ENCODE data around the gene SH2D5.
"Not testable (repeated sequence)": the region's sequence is repeated elsewhere in the genome, so short reads cannot be mapped to it uniquely, and the experiment has no call there.

SH2D5 gene

DNA sequence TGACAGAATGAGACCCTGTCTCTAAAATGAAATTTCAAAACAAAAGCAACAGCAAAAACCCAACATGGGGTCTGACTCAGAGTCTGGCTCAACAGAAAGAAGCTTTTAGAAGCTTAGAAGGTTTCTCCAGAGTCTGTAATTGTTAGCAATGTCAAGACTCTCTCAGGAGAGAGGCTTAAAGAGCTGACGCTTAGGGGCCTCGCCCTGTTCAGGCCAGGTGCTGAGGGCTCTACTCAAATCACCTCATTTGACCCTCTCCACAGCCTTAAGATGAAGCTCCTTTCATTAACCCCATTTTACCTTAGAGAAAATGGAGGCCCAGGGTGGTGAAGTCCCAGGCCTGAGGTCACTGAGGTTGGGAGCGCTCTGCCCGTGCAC is 9.4 kb downstream of the SH2D5 start:
- H3K9me3 Mint-ChIP-seq, result no peaks in the 10 kb centered on the region

DNA sequence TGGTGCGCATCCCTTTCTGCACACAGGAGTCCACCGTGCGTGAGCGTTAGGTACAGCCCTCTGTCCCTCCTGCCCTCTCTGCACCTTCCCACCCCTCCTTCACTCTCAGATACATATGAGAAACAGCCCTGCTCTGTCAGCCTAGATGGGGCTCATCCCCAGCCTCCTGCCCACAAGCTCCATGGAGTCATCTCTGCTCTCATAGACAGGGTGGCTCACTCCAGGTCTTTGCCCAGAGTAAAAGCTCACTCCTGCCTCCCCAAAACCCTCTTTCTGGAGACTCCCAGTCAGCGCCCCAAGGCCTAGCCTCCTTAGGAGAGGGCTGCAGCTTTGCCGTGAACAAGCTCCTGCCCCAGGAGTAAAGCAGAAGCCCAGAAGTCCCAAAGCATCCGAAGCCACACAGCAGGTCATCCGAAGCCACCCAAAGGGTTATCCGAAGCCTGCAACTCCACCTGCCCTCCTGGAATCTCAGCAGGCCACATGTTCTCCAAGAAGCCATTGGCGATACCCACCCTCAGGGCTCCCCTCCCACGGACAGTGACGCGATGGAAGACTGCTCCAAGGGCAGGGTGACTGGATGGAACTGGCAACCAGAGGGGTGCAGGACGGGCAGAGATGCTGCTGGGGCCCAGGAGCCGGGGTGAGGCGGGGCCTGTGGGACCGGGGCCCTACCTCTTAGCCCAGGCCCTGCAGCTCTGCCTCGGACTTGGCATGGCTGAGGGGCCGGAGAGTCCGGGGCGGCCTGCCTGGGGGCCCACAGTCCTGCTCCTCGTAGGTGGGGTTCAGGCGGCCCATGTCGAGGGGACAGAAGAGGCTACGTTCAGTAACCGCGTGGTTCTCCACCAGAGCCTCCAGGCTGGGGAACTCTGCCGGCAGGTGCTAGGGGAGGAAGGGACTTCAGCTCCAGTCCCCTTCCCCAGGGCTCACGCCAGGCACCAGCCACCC is 11.1 kb downstream of the SH2D5 start:
- H3K36me3 Mint-ChIP-seq, result no peaks in the 10 kb centered on the region
- peaks cover 26% of the 10 kb centered on the region for H3K27me3 Mint-ChIP-seq
- peaks cover 5% of the 10 kb centered on the region for H3K4me1 Mint-ChIP-seq
- no peak for ATAC-seq
- no peaks in the 10 kb centered on the region for H3K9me3 Mint-ChIP-seq
- no peak overlapping the region for H3K27ac Mint-ChIP-seq
- no peak overlapping the region for H3K4me3 Mint-ChIP-seq

More for the DNA sequence above, 9.4 kb downstream of the SH2D5 start:
- H3K27ac Mint-ChIP-seq, result no peak overlapping the region
- H3K36me3 Mint-ChIP-seq, result no peaks in the 10 kb centered on the region
- H3K4me3 Mint-ChIP-seq, result no peak overlapping the region
- H3K27me3 Mint-ChIP-seq, result peaks cover 18% of the 10 kb centered on the region
- no peak for ATAC-seq
- peaks cover 2% of the 10 kb centered on the region for H3K4me1 Mint-ChIP-seq

DNA sequence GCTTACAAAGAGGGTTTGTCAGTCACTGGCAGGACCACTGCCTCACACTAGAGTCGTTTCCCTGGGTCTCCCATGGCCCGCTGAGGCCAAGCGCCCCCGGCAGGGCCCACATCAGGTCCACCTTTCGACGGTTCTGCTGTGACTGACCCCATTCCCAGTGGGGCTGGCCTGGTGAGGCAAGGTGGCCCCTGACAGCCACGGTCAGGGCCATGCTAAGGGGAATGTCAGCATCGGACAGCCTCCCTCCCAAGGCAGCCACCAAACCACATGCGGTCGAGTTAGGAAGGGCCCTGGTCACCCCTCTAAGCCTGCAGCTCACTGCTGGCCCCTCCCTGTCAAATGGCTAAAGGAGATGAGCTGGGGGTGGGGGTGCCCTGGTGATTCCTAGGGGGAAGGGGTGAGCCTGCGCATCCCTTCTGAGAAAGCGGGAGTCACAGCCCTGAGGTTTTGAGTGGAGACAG is 11.8 kb downstream of the SH2D5 start:
- no peak for ATAC-seq
- H3K36me3 Mint-ChIP-seq, result no peaks in the 10 kb centered on the region
- peaks cover 33% of the 10 kb centered on the region for H3K27me3 Mint-ChIP-seq
- no peaks in the 10 kb centered on the region for H3K9me3 Mint-ChIP-seq
- no peak overlapping the region for H3K4me3 Mint-ChIP-seq
- no peak overlapping the region for H3K27ac Mint-ChIP-seq
- peaks cover 5% of the 10 kb centered on the region for H3K4me1 Mint-ChIP-seq

DNA sequence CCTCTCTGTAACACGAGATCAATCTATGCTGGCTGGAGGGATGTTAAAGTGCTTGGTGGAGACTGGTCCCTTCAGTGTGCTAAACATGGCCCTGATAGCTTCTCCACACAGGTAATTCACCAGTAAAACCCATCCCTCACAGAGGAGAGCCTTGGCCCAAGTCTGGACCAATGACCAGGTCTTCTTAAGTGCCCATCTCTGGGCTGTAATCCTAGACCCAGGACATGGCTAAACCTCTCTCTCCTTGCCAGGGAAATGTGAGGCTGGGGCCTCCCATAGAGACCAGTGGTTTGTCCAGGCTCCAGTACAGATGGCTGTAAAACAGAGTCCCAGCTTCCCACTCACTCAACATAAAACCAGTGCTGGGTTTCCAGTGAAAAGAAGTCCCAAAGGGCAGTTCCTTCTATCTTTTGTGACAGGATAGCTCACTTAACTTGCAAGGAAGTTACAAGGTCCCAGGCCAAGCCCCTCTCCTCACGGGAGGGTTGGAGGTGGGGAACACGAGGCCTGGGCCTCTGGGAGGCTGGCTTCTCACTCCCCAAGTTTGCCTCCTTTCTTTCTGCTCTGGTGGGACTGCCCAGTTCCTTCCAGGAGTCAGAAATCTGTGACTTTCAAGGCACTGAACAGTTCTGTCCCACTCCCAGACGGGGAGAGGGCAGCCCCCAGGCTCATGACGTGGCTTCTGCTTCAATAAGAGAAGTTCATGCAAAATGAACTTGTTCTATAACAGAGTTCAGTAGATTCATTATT is 12.5 kb downstream of the SH2D5 start:
- Mint-ChIP-seq H3K36me3 (no peaks in the 10 kb centered on the region), H3K9me3 (no peaks in the 10 kb centered on the region), H3K27me3 (peaks cover 39% of the 10 kb centered on the region), H3K4me3 (no peak overlapping the region), H3K27ac (no peak overlapping the region), H3K4me1 (peaks cover 5% of the 10 kb centered on the region)
- ATAC-seq, result no peak

DNA sequence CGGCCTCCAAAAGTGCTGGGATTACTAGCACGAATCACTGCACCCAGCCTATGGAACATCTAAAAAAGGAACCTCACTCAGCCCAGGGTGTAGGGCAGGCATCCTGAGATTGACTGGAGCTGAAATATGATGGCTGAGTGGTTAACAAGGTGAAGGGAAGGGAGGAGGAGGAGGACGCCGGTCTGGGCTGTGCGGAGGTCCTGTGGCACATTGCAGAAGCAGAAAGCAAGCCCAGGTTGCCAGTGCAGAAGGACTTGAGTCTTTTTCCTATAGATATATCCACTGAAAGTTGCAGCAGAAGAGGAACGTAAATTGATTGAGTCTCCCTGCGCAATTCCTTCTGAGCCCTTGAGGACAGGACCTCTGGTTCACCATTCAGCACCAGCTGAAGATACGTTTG is 13.2 kb downstream of the SH2D5 start:
- Mint-ChIP-seq H3K4me1 (peaks cover 5% of the 10 kb centered on the region), H3K27me3 (peaks cover 41% of the 10 kb centered on the region), H3K36me3 (no peaks in the 10 kb centered on the region), H3K9me3 (no peaks in the 10 kb centered on the region), H3K27ac (no peak overlapping the region), H3K4me3 (no peak overlapping the region)
- ATAC-seq, result no peak

DNA sequence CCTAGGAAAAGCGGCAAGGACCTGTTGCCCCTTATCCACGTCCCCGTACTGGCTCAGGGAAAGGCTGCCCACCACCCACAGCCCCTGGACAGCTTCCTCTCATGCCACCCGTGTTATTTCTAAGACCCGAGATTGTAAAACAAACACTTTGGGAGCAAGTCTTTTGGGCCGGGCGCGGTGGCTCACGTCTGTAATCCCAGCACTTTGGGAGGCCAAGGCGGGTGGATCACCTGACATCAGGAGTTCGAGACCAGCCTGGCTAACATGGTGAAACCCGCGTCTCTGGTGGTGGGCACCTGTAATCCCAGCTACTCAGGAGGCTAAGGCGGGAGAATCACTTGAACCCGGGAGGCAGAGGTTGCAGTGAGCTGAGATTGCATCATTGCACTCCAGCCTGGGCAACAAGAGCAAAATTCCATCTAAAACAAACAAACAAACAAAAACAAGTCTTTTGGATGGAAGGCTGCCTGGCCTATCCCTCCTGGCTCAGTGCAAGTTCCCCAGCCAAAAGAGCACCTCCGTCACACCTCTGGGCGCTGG is 14.1 kb downstream of the SH2D5 start:
- Mint-ChIP-seq H3K4me3 (peak overlapping the region; percentile 72), H3K27me3 (peaks cover 41% of the 10 kb centered on the region)
- not testable (repeated sequence) for H3K4me1 Mint-ChIP-seq, H3K9me3 Mint-ChIP-seq, ATAC-seq, H3K36me3 Mint-ChIP-seq, H3K27ac Mint-ChIP-seq

DNA sequence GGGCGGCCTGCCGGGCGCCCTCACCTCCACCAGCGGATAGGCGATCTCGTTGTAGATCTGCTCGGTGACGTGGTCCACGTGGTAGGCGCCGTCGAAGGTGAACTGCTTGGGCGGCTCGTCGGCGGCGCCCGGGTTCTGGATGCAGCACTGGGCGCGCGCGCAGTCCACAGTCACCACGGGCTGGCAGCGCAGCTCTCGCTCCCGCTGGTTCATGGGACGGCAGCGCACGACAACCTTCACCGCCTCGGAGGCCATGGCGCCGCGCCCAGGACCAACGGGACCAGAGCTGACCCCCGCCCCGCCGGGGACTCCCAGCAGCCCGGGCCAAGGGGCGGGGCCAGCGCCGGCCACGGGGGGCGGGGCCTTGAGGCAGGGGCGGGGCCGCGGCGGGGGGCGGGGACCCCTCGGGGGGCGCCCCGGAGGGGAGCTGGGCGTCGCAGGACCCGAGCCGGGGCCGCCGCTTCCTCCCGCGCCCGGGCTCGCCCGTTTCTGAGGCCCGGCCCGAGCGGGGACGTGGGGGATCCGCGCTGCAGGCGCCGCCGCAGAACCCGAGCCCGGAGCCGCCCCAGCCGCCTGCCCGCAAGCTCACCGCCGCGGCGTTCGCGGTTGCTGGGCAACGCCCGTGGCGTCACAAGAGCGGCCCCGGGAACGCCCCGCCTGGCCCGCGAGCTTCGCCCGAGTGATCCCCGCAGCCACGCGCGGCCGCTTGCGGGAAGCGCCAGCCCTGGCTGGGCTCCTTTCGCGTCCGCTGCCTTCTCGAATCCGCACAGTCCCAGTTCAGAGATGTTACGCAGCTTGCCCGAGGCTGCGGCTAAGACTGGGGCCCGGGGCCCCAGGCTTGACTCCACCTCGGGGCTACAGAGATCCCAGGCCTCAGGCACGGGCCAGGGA is 14.8 kb downstream of the SH2D5 start, which contains the start of gene KIF17:
Gene KIF17, minus strand, starts transcription at position 556 of the 891 bp plus-strand sequence. Its CDS starts 301 bp downstream, at position 255.
- H3K36me3 Mint-ChIP-seq, result no peaks in the 10 kb centered on the region
- H3K9me3 Mint-ChIP-seq, result no peaks in the 10 kb centered on the region
- peak; percentile 62 for ATAC-seq
- H3K27me3 Mint-ChIP-seq, result peaks cover 41% of the 10 kb centered on the region
- peak within 1 kb of the TSS; percentile 72 for H3K4me3 Mint-ChIP-seq
- no peak within 1 kb of the TSS for H3K27ac Mint-ChIP-seq
- H3K4me1 Mint-ChIP-seq, result peaks cover 5% of the 10 kb centered on the region

DNA sequence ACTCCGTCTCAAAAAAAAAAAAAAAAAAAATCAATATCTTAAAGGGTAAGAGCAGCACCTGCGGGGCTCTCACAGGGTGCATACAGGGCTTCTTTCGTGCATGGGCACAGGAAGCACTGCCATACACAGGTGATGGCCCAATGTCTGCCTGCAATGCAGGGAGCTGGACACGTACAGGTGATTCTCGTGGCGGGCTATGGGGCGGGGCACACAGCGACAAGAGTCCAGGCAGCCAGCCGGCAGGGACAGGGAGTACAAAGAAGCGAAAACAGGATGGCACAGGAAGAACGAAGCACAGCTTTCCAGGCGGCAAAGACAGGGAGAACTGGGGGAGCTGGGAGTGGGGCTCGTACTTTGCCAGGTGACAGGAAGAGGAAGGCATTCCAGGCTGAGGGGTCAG is 16.3 kb downstream of the SH2D5 start:
- peak overlapping the region; percentile 53 for H3K4me3 Mint-ChIP-seq
- no peak overlapping the region for H3K27ac Mint-ChIP-seq
- H3K27me3 Mint-ChIP-seq, result peaks cover 33% of the 10 kb centered on the region
- ATAC-seq, result no peak
- H3K9me3 Mint-ChIP-seq, result no peaks in the 10 kb centered on the region
- H3K36me3 Mint-ChIP-seq, result no peaks in the 10 kb centered on the region
- H3K4me1 Mint-ChIP-seq, result peaks cover 5% of the 10 kb centered on the region

DNA sequence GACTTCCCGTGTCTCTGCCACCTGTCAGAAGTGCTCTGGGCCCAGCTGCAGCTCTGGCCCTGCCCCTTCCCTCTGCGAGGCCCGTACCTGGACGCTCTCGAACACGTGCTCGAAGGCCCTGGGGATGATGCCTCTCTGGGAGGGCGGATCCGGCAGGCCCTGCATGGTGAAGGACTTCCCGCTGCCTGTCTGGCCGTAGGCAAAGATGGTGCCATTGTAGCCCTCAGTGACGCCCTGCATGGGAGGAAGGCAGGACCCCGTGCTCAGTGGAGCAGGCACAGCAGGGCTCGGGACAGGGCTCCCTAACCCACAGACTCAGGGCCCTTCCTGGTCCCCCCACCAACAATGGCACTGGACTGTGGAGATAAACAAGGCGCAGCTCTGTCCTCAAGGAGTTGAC is 17.1 kb downstream of the SH2D5 start:
- Mint-ChIP-seq H3K36me3 (no peaks in the 10 kb centered on the region), H3K4me3 (no peak overlapping the region), H3K4me1 (peaks cover 5% of the 10 kb centered on the region), H3K27ac (no peak overlapping the region), H3K9me3 (no peaks in the 10 kb centered on the region), H3K27me3 (peaks cover 40% of the 10 kb centered on the region)
- ATAC-seq, result no peak

DNA sequence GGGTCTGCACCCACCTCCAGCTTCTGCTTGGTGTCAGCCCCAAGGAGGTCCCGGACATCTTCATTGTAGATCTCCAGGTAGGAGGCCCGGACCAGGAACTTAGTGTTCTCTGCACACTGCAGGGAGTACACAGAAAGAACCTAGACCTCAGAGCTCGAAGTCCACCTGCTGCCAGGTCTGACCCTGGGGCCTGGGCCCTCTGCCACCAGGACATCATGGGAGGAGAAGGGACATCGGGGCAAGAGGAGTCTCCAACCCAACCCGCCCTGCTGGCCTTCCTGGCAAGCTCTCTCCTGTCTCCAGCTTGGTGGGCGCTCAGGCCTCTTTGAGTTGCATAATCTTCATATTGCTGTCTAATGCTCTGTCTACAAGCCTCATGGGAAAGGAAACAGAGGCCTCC is 19.1 kb downstream of the SH2D5 start:
- Mint-ChIP-seq H3K4me1 (peaks cover 5% of the 10 kb centered on the region), H3K4me3 (no peak overlapping the region), H3K36me3 (no peaks in the 10 kb centered on the region), H3K9me3 (no peaks in the 10 kb centered on the region), H3K27me3 (peaks cover 39% of the 10 kb centered on the region), H3K27ac (no peak overlapping the region)
- ATAC-seq, result no peak

DNA sequence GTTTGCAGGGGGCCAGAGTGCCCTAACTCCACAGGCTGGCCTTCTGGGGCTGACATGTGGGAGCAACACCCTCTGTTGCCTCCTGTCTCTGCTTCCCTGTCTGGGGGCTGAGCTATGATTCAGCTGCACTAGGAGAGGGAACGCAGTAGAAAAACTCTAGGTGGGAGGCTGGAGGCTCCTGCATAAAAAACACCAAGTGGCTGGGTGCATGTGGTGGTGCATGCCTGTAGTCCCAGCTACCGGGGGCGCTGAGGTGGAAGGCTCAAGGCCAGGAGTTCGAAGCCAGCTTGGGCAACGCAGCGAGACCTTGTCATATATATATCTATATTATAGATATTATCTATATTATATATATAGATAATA is 20.3 kb downstream of the SH2D5 start:
- no peak overlapping the region for H3K4me3 Mint-ChIP-seq
- H3K36me3 Mint-ChIP-seq, result no peaks in the 10 kb centered on the region

DNA sequence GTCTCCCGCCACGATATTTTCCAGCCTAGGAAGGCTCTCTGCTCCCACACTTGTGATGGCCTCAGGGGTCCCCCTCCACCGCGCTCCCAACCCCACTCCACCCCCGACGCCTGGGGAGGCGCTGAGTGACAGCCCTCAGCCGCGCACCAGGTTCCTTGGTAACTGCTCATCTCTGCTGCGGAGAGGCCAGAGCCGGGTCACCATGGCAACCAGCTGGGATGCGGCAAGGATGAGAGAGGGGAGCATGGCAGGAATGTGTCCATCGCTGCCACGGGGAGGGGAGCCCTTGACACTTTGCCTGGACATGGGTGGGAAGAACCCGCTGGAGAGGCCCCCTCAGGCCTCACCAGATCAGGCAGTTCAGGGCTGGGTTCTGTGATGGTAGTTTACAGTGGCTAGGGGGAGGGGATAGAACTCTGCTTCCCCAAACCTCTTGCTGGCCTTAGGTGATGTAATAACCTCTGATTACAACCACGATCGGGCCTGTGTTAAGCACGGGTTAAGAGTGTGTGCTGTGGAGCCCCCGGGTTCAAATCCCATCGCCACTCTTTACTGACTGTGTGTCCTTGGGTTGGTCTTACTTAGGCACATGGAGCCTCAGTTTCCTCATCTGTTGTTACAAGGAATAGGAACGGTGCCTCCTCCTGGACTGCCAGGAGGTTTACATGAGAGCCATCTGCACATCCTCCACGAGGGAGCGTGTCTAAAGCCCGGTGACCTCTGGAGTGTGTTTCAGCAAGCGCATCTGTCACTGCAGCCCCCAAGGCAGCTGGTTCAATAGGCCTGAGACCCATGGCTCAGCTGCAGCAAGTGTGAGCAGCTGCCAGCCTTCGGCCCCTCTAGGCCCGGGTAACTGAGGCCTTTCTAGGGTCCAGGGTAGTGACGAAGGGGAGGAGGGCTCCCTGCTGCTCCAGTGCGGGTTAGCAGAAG is 21.0 kb downstream of the SH2D5 start:
- Mint-ChIP-seq H3K27ac (no peak overlapping the region), H3K9me3 (no peaks in the 10 kb centered on the region), H3K36me3 (no peaks in the 10 kb centered on the region), H3K4me1 (no peaks in the 10 kb centered on the region), H3K27me3 (peaks cover 31% of the 10 kb centered on the region), H3K4me3 (no peak overlapping the region)
- peak; percentile 29 for ATAC-seq

More for the DNA sequence above, 20.3 kb downstream of the SH2D5 start:
- ATAC-seq, result no peak
- Mint-ChIP-seq H3K27me3 (peaks cover 35% of the 10 kb centered on the region), H3K27ac (no peak overlapping the region), H3K9me3 (no peaks in the 10 kb centered on the region), H3K4me1 (no peaks in the 10 kb centered on the region)

DNA sequence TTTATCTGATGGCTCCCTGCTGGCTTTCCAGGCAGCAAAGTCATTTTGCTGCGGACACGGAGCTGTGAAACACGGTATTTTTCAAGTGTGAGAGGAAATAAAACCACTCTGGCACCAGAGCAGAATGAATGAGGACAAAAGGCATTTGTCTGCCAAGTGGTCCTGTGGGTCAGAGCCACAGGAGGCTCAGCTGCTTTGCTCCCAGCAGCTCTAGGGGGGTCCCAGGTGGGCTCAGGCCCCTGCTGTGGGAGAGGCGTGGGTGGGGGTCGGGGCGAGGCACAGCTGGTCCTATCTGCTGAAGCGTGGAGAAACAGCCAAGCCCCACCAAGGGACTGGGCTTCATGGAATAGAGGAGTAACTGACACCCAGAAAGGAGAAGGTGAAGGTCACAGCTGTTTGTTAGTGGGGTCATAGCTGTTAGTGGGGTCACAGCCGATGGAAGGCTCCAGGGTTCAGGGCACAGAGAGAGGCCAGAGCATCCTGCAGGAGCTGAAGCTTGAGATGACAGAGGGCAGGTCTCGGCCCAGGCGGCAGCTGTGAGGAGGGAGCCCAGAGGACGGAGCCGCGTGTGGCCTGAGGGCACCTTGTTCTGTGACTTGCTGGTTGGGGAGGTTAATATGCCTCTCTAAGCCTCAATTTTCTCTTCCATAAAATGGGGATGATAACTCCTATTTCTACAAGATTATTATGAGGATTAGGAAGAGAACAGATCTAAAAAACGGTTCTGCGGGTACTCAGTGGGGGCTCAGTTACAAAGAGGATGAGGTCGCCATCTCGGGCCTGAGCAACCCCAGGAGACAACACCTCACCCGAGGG is 21.8 kb downstream of the SH2D5 start:
- Mint-ChIP-seq H3K36me3 (no peaks in the 10 kb centered on the region), H3K4me1 (no peaks in the 10 kb centered on the region), H3K4me3 (no peak overlapping the region), H3K9me3 (no peaks in the 10 kb centered on the region), H3K27ac (no peak overlapping the region), H3K27me3 (peaks cover 22% of the 10 kb centered on the region)
- no peak for ATAC-seq
